Fibroblast of lung (primary cell): ENCODE data around the gene SORT1. TPM values are rescaled to one million over a fixed set of nuclear protein-coding genes. Genes with fewer than 3 reads are reported as not detected.

Experiments
- DNase-seq, 2 donors: peaks; one replicate each; pipeline versions ENCODE4 v3.0.0 to v3.0.0-alpha.2; 2010; ENCODE audit warnings: low read depth in 2 of 2
- H2AFZ ChIP-seq: 2 replicates; pipeline ENCODE4 v1.5.1; 2012; ENCODE audit warnings: low read length, control low read depth, inconsistent platforms
- H3K27ac ChIP-seq: 2 replicates; pipeline ENCODE4 v1.5.1; 2011; ENCODE audit warnings: low read length, control low read depth; ENCODE audit not compliant: insufficient read depth
- H3K27me3 ChIP-seq: 2 replicates; pipeline ENCODE4 v1.5.1; 2011; ENCODE audit warnings: mild to moderate bottlenecking, low read length; ENCODE audit not compliant: control insufficient read depth, insufficient read depth
- H3K36me3 ChIP-seq: 2 replicates; pipeline ENCODE4 v1.5.1; 2011; ENCODE audit warnings: low read length; ENCODE audit not compliant: control insufficient read depth, insufficient read depth
- H3K4me1 ChIP-seq: 2 replicates; pipeline ENCODE4 v1.5.1; 2011; ENCODE audit warnings: low read length; ENCODE audit not compliant: control insufficient read depth, insufficient read depth; ENCODE audit errors: extremely low read depth
- H3K4me2 ChIP-seq: 2 replicates; pipeline ENCODE4 v1.5.1; 2011; ENCODE audit warnings: low read length, control low read depth; ENCODE audit not compliant: insufficient read depth; ENCODE audit errors: extremely low read depth
- H3K4me3 ChIP-seq, 4 experiments: fragments of 200-600 bp in 1 of 4; sonication (generic) in 1 of 4; replicated peaks in 1 of 4; 2 replicates each; pipeline ENCODE4 v1.5.1; 2011 to 2016; ENCODE audit warnings: low read length in 4 of 4, low read depth in 3 of 4, mild to moderate bottlenecking in 3 of 4, control low read depth in 2 of 4, inconsistent platforms in 1 of 4, mixed read lengths in 1 of 4; ENCODE audit not compliant: insufficient read depth in 1 of 4; ENCODE audit errors: control extremely low read depth in 1 of 4
- H3K79me2 ChIP-seq: 2 replicates; pipeline ENCODE4 v1.5.1; 2012; ENCODE audit warnings: mild to moderate bottlenecking, low read length, inconsistent platforms; ENCODE audit not compliant: control insufficient read depth, insufficient read depth
- H3K9ac ChIP-seq: 2 replicates; pipeline ENCODE4 v1.5.1; 2011; ENCODE audit warnings: mild to moderate bottlenecking, low read length, control low read depth; ENCODE audit not compliant: insufficient read depth
- H3K9me3 ChIP-seq: 2 replicates; pipeline ENCODE4 v1.5.1; 2012; ENCODE audit warnings: low read depth, low read length; ENCODE audit not compliant: control insufficient read depth, insufficient read depth
- H4K20me1 ChIP-seq: 2 replicates; pipeline ENCODE4 v1.5.1; 2011; ENCODE audit warnings: low read length; ENCODE audit not compliant: control insufficient read depth, insufficient read depth; ENCODE audit errors: extremely low read depth
- EZH2 ChIP-seq: IDR thresholded peaks from 2 replicates; pipeline ENCODE4 v1.5.1; 2012; ENCODE audit warnings: low read length, control low read depth, mild to moderate bottlenecking; ENCODE audit errors: missing control alignments
- polyA plus RNA-seq, 2 donors: library from polyadenylated mRNA; depleted of rRNA in 1 of 2; stranded (reverse) in 1 of 2; unstranded in 1 of 2; fragments of >200 nt; gene quantifications; 2 replicates each; pipeline ENCODE4 v1.2.1, GENCODE V29; 2011 to 2012; ENCODE audit warnings: missing spikeins in 1 of 2
- total RNA-seq: library from RNA; depleted of rRNA; stranded (reverse); fragments of >200 nt; gene quantifications from 2 replicates; pipeline ENCODE4 v1.2.1, GENCODE V29; 2014
- TF ChIP-seq, protein P1 (sequence below), 2 donors: IDR thresholded peaks in 1 of 2; conservative IDR thresholded peaks in 1 of 2; 1 replicate in 1 of 2; 2 replicates in 1 of 2; pipeline ENCODE4 v1.5.1; 2011 to 2012; ENCODE audit warnings: low read length in 2 of 2, control low read depth in 1 of 2, inconsistent platforms in 1 of 2, low read depth in 1 of 2, mild to moderate bottlenecking in 1 of 2

The SORT1 gene
- total and polyA plus RNA-seq, 2 donors (not counting 1 experiment from before 2014, with no cell fraction given): 27.5 to 37.5 TPM

DNA sequence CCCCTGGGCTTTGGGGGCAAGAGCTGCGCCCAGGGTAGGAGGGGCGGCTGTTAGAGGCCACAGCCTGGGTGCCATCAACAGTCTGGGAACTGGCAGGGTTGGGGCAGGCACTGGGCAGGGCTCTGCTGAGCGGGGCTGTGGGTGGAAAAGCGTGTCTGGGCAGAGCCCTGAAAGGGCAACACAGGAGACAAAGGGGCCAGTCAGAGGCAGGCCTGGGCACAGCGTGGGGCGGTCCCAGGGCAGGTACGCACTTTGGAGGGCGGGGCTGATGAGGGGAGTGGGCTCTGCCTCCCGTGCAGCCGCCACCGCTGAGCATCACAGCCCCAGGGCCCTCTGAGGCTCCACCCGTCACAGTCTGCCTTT, 134.5 kb downstream of the SORT1 start:
- Histone ChIP-seq H3K4me2 (no peak overlapping the region), H3K27me3 (no peaks in the 10 kb centered on the region), H2AFZ (no peak overlapping the region), H3K36me3 (no peaks in the 10 kb centered on the region), H3K9me3 (no peaks in the 10 kb centered on the region), H3K79me2 (no peaks in the 10 kb centered on the region), H4K20me1 (no peaks in the 10 kb centered on the region), H3K4me1 (no peaks in the 10 kb centered on the region), H3K9ac (no peak overlapping the region), H3K27ac (no peak overlapping the region), H3K4me3 (no peak overlapping the region)
- no peak for DNase-seq
- no peak for TF ChIP-seq EZH2
- TF ChIP-seq, protein P1, sequence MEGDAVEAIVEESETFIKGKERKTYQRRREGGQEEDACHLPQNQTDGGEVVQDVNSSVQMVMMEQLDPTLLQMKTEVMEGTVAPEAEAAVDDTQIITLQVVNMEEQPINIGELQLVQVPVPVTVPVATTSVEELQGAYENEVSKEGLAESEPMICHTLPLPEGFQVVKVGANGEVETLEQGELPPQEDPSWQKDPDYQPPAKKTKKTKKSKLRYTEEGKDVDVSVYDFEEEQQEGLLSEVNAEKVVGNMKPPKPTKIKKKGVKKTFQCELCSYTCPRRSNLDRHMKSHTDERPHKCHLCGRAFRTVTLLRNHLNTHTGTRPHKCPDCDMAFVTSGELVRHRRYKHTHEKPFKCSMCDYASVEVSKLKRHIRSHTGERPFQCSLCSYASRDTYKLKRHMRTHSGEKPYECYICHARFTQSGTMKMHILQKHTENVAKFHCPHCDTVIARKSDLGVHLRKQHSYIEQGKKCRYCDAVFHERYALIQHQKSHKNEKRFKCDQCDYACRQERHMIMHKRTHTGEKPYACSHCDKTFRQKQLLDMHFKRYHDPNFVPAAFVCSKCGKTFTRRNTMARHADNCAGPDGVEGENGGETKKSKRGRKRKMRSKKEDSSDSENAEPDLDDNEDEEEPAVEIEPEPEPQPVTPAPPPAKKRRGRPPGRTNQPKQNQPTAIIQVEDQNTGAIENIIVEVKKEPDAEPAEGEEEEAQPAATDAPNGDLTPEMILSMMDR (conservative IDR thresholded peaks at IDR 0.05 in 1 of 2, IDR thresholded peaks at IDR 0.05 in 1 of 2; ENCODE audit: low read depth in 1 of 2, low read length in 2 of 2): no peak

DNA sequence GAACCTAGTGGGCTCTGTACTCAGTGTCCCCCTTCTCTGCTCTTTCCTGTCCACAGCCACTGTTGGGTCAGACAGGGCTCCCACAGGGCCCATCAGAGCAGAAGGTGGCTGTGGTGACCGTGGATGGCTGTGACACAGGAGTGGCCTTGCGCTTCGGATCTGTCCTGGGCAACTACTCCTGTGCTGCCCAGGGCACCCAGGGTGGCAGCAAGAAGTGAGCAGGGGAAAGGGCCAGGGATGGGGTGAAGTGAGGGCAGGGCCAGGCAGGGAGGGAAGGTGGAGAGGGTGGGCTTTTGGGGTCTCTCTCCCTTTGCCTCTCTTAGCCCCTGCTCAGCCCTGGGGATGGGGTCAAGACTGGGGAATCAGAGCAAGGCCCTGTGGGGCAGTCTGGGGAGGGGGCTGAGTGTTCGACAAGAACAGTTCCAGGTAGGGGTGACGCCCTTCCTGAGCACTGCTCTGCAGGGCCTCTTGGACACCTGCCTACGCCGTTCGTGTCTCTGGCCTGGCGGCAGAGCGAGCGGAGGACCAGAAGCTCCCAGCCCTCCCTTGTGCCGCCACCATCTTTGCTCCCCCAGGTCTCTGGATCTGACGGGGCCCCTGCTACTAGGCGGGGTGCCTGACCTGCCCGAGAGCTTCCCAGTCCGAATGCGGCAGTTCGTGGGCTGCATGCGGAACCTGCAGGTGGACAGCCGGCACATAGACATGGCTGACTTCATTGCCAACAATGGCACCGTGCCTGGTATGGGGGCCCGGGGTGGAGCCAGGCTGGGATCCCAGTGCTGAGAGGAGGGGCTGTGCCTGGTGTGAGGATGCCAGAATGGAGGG, 135.3 kb downstream of the SORT1 start:
- no peaks in the 10 kb centered on the region for H3K36me3 ChIP-seq
- H3K27ac ChIP-seq: no peak overlapping the region
- H3K4me1 ChIP-seq: no peaks in the 10 kb centered on the region
- TF ChIP-seq, protein P1 (conservative IDR thresholded peaks at IDR 0.05 in 1 of 2, IDR thresholded peaks at IDR 0.05 in 1 of 2; ENCODE audit: low read depth in 1 of 2, low read length in 2 of 2): no peak
- no peak for TF ChIP-seq EZH2
- H3K27me3 ChIP-seq: no peaks in the 10 kb centered on the region
- H2AFZ ChIP-seq: no peak overlapping the region
- DNase-seq: no peak
- no peaks in the 10 kb centered on the region for H3K9me3 ChIP-seq
- no peak overlapping the region for H3K4me2 ChIP-seq
- H4K20me1 ChIP-seq: no peaks in the 10 kb centered on the region
- H3K79me2 ChIP-seq: no peaks in the 10 kb centered on the region
- H3K4me3 ChIP-seq: no peak overlapping the region
- H3K9ac ChIP-seq: no peak overlapping the region

DNA sequence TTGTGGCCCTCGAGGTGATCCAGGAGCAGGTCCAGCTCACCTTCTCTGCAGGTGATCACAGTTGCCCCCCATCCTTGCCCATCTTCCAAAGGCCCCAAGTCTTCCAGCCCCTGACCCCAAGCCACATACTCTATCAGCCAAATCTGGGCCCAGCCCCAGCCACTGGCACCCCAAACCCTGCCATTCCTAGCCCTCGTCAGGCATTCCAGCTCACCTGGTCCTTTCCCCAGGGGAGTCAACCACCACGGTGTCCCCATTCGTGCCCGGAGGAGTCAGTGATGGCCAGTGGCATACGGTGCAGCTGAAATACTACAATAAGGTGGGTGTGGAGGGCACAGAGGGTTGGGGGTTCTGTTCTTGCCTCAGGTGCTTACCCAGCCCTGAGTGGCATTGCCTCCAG, 136.1 kb downstream of the SORT1 start:
- no peak overlapping the region for H2AFZ ChIP-seq
- no peak overlapping the region for H3K4me3 ChIP-seq
- no peak for DNase-seq
- H3K27me3 ChIP-seq: no peaks in the 10 kb centered on the region
- H3K4me1 ChIP-seq: no peaks in the 10 kb centered on the region
- no peaks in the 10 kb centered on the region for H4K20me1 ChIP-seq
- H3K27ac ChIP-seq: no peak overlapping the region
- no peak overlapping the region for H3K4me2 ChIP-seq
- H3K36me3 ChIP-seq: no peaks in the 10 kb centered on the region
- no peak overlapping the region for H3K9ac ChIP-seq
- H3K79me2 ChIP-seq: no peaks in the 10 kb centered on the region
- H3K9me3 ChIP-seq: no peaks in the 10 kb centered on the region
- TF ChIP-seq, protein P1 (conservative IDR thresholded peaks at IDR 0.05 in 1 of 2, IDR thresholded peaks at IDR 0.05 in 1 of 2; ENCODE audit: low read depth in 1 of 2, low read length in 2 of 2): no peak
- TF ChIP-seq EZH2: no peak
